ENCODE results near the gene AMFR. TPM values are rescaled to one million over a fixed set of nuclear protein-coding genes. Genes with fewer than 3 reads are reported as not detected.

The AMFR gene
- total and polyA plus RNA-seq, 8 donors = 64.2 to 88.5 (median 69.7) TPM

GRCh38 chr16:56417138-56417537 lies 8.2 kb downstream of the AMFR start:
- TF ChIP-seq CTCF (IDR thresholded peaks at IDR 0.05) = no peak
- no peak overlapping the region for H3K4me3 ChIP-seq
- H3K27me3 ChIP-seq = no peaks in the 10 kb centered on the region
- intact Hi-C loops (cut with DNase I) = no loop called here
- DNase-seq = no peak
- peaks cover 0 to 14% of the 10 kb centered on the region in 2 donors for H3K36me3 ChIP-seq
- no peak for ATAC-seq
- H3K9me3 ChIP-seq = no peaks in the 10 kb centered on the region
- H3K4me1 ChIP-seq = peaks cover 0 to 17% of the 10 kb centered on the region in 2 donors
- no peak overlapping the region for H3K27ac ChIP-seq

- intact Hi-C loops (cut with DNase I) = no loop called here
- no peak overlapping the region for H3K27ac ChIP-seq
- H3K4me3 ChIP-seq = no peak overlapping the region
- no peaks in the 10 kb centered on the region for H3K27me3 ChIP-seq
- H3K4me1 ChIP-seq = peaks cover 0 to 17% of the 10 kb centered on the region in 2 donors
- ATAC-seq (no peak), DNase-seq (no peak)
- no peaks in the 10 kb centered on the region for H3K9me3 ChIP-seq
- peaks cover 0 to 19% of the 10 kb centered on the region in 2 donors for H3K36me3 ChIP-seq
- no peak for TF ChIP-seq CTCF (IDR thresholded peaks at IDR 0.05)
Observed at GRCh38 chr16:56415875-56416274, 9.5 kb downstream of the AMFR start.

GRCh38 chr16:56414366-56414765 lies 11.0 kb downstream of the AMFR start:
- Histone ChIP-seq H3K9me3 (no peaks in the 10 kb centered on the region), H3K27me3 (no peaks in the 10 kb centered on the region), H3K4me3 (no peak overlapping the region), H3K36me3 (peaks cover 0 to 20% of the 10 kb centered on the region in 2 donors), H3K4me1 (peaks cover 0 to 18% of the 10 kb centered on the region in 2 donors), H3K27ac (no peak overlapping the region)
- DNase-seq (no peak), ATAC-seq (no peak)
- no peak for TF ChIP-seq CTCF (IDR thresholded peaks at IDR 0.05)
- intact Hi-C loops (cut with DNase I) = no loop called here

- Histone ChIP-seq H3K4me1 (peaks cover 0 to 21% of the 10 kb centered on the region in 2 donors), H3K9me3 (no peaks in the 10 kb centered on the region), H3K27me3 (no peaks in the 10 kb centered on the region), H3K27ac (no peak overlapping the region), H3K36me3 (peaks cover 0 to 30% of the 10 kb centered on the region in 2 donors), H3K4me3 (no peak overlapping the region)
- no peak for TF ChIP-seq CTCF (IDR thresholded peaks at IDR 0.05)
- DNase-seq = no peak
- intact Hi-C loops (cut with DNase I) = no loop called here
- ATAC-seq = no peak
Observed at GRCh38 chr16:56413381-56413780, 12.0 kb downstream of the AMFR start.

- Histone ChIP-seq H3K4me3 (no peak overlapping the region), H3K27ac (no peak overlapping the region), H3K9me3 (no peaks in the 10 kb centered on the region), H3K36me3 (peaks cover 0 to 42% of the 10 kb centered on the region in 2 donors), H3K27me3 (no peaks in the 10 kb centered on the region), H3K4me1 (peaks cover 0 to 21% of the 10 kb centered on the region in 2 donors)
- TF ChIP-seq CTCF (IDR thresholded peaks at IDR 0.05) = no peak
- DNase-seq = no peak
- ATAC-seq = no peak
- intact Hi-C loops (cut with DNase I) = no loop called here
Observed at GRCh38 chr16:56411624-56412023, 13.7 kb downstream of the AMFR start.

Measured in left lung (tissue), 10 donors.